ENCODE measurements around the gene CEP68.

GRCh38 chr2:65081232-65081685 lies 25.0 kb downstream of the CEP68 start:
- TF ChIP-seq CTCF (IDR thresholded peaks at IDR 0.05) = no peak
- TF ChIP-seq ZFX (IDR thresholded peaks at IDR 0.05; ENCODE audit: borderline replicate concordance) = no peak
